HepG2 (cell line): ENCODE results near the gene ALB. TPM values are rescaled to one million over a fixed set of nuclear protein-coding genes. Genes with fewer than 3 reads are reported as not detected.

Source experiments
- CBFB ChIP-seq: sonication (generic); formaldehyde crosslinking; IDR thresholded peaks from 2 replicates; pipeline ENCODE4 v1.4.0; 2020; ENCODE audit warnings: missing genetic modification reagents
- GATA4 ChIP-seq: sonication (generic); IDR thresholded peaks from 2 replicates; pipeline ENCODE4 v1.6.1; 2016; ENCODE audit warnings: antibody characterized with exemption, low read depth, borderline replicate concordance
- MEIS2 ChIP-seq: sonication (generic); formaldehyde crosslinking; IDR thresholded peaks from 2 replicates; pipeline ENCODE4 v1.9.0; 2021; ENCODE audit warnings: mild to moderate bottlenecking, missing genetic modification reagents
- MLLT10 ChIP-seq: sonication (generic); formaldehyde crosslinking; IDR thresholded peaks from 2 replicates; pipeline ENCODE4 v1.4.0; 2020; ENCODE audit warnings: missing genetic modification reagents
- NCOA2 ChIP-seq: sonication (generic); formaldehyde crosslinking; IDR thresholded peaks from 2 replicates; pipeline ENCODE4 v1.8.0; 2022; ENCODE audit warnings: inconsistent platforms
- NR2C2 ChIP-seq: sonication (generic); formaldehyde crosslinking; IDR thresholded peaks from 2 replicates; pipeline ENCODE4 v1.4.0; 2020; ENCODE audit warnings: missing genetic modification reagents, mild to moderate bottlenecking, moderate library complexity, borderline replicate concordance
- NR2F1 ChIP-seq, 2 experiments: fragments of 450-650 bp in 1 of 2; formaldehyde crosslinking in 1 of 2; IDR thresholded peaks; 2 replicates each; pipeline versions ENCODE4 v1.5.0 to v1.6.1; 2016 to 2020; ENCODE audit warnings: mild to moderate bottlenecking in 1 of 2, missing compliant biosample characterization in 1 of 2, missing genetic modification reagents in 1 of 2, moderate library complexity in 1 of 2
- PAF1 ChIP-seq: IDR thresholded peaks from 2 replicates; pipeline ENCODE4 v1.6.1; 2016; ENCODE audit warnings: missing genetic modification reagents, missing compliant biosample characterization
- RXRB ChIP-seq: IDR thresholded peaks from 2 replicates; pipeline ENCODE4 v1.6.1; 2016; ENCODE audit warnings: borderline replicate concordance, missing genetic modification reagents, missing compliant biosample characterization
- SKI ChIP-seq: fragments of 450-650 bp; IDR thresholded peaks from one replicate; pipeline ENCODE4 v1.6.1; 2018; ENCODE audit warnings: mild to moderate bottlenecking; ENCODE audit not compliant: partially characterized antibody
- SMARCE1 ChIP-seq: fragments of 450-650 bp; IDR thresholded peaks from 2 replicates; pipeline ENCODE4 v1.6.1; 2017; ENCODE audit warnings: borderline replicate concordance
- SRSF4 ChIP-seq: fragments of 200-400 bp; formaldehyde crosslinking; IDR thresholded peaks from one replicate; pipeline ENCODE4 v1.6.1; 2018; ENCODE audit warnings: mild to moderate bottlenecking, low read depth, low read length, moderate library complexity; ENCODE audit not compliant: poor library complexity, severe bottlenecking
- TAF1 ChIP-seq: sonication (generic); formaldehyde crosslinking; IDR thresholded peaks from 2 replicates; pipeline ENCODE4 v1.4.0; 2020; ENCODE audit warnings: missing genetic modification reagents
- THYN1 ChIP-seq: sonication (generic); formaldehyde crosslinking; IDR thresholded peaks from 2 replicates; pipeline ENCODE4 v1.8.1; 2023; ENCODE audit warnings: low read depth, mild to moderate bottlenecking, moderate library complexity, missing genetic modification reagents, borderline replicate concordance
- TOE1 ChIP-seq: sonication (generic); formaldehyde crosslinking; IDR thresholded peaks from 2 replicates; pipeline ENCODE4 v1.4.0; 2020; ENCODE audit warnings: mild to moderate bottlenecking, missing genetic modification reagents
- ZNF124 ChIP-seq: sonication (generic); formaldehyde crosslinking; IDR thresholded peaks from 2 replicates; pipeline ENCODE4 v1.4.0; 2020; ENCODE audit warnings: missing genetic modification reagents
- ZNF234 ChIP-seq: sonication (generic); formaldehyde crosslinking; conservative IDR thresholded peaks from 2 replicates; pipeline ENCODE4 v1.5.1; 2020; ENCODE audit warnings: mild to moderate bottlenecking, missing genetic modification reagents
- ZNF343 ChIP-seq: sonication (generic); formaldehyde crosslinking; IDR thresholded peaks from 2 replicates; pipeline ENCODE4 v1.4.0; 2020; ENCODE audit warnings: mild to moderate bottlenecking, missing genetic modification reagents
- ZNF724P ChIP-seq: sonication (generic); formaldehyde crosslinking; IDR thresholded peaks from 2 replicates; pipeline ENCODE4 v1.8.0; 2022; ENCODE audit warnings: missing genetic modification reagents, borderline replicate concordance
- ZNF773 ChIP-seq: sonication (generic); formaldehyde crosslinking; IDR thresholded peaks from 2 replicates; pipeline ENCODE4 v1.4.0; 2020; ENCODE audit warnings: missing genetic modification reagents, borderline replicate concordance
- ZSCAN29 ChIP-seq: sonication (generic); formaldehyde crosslinking; conservative IDR thresholded peaks from 2 replicates; pipeline ENCODE4 v1.4.0; 2020; ENCODE audit warnings: mild to moderate bottlenecking, missing genetic modification reagents
- polyA plus RNA-seq, 8 experiments: library from polyadenylated mRNA; depleted of rRNA in 3 of 8; stranded (reverse) in 7 of 8; unstranded in 1 of 8; fragments of >200 nt; fragmentation: Illumina TruSeq in 4 of 8; extraction: Trizol in 4 of 8; gene quantifications; 2 replicates each; pipeline versions ENCODE4 v1.2.1 to v1.2.3, GENCODE V29; 2011 to 2016; ENCODE audit warnings: low read depth in 4 of 8, missing spikeins in 1 of 8, mixed read lengths in 1 of 8; ENCODE audit not compliant: insufficient read depth in 1 of 8
- total RNA-seq, 5 experiments: library from RNA; depleted of rRNA; stranded (reverse); fragments of >200 nt; fragmentation: Illumina TruSeq; extraction: Trizol; gene quantifications; 2 replicates each; pipeline ENCODE4 v1.2.3, GENCODE V29; 2016; ENCODE audit warnings: low read depth in 1 of 5
- TF ChIP-seq, protein P1 (sequence below): sonication (generic); formaldehyde crosslinking; IDR thresholded peaks from 2 replicates; pipeline ENCODE4 v1.4.0; 2020; ENCODE audit warnings: missing genetic modification reagents
- TF ChIP-seq, protein P2 (sequence below): IDR thresholded peaks from 2 replicates; pipeline ENCODE4 v1.6.1; 2016; ENCODE audit warnings: mild to moderate bottlenecking
- TF ChIP-seq, protein P3 (sequence below): sonication (generic); formaldehyde crosslinking; IDR thresholded peaks from 2 replicates; pipeline ENCODE4 v1.4.0; 2020; ENCODE audit warnings: mild to moderate bottlenecking, missing genetic modification reagents

The ALB gene
- total and polyA plus RNA-seq, 2 of the 13 experiments (the other 11 are each of a cell fraction or from before 2014, with no cell fraction given), result 22,259 to 22,625 TPM

DNA sequence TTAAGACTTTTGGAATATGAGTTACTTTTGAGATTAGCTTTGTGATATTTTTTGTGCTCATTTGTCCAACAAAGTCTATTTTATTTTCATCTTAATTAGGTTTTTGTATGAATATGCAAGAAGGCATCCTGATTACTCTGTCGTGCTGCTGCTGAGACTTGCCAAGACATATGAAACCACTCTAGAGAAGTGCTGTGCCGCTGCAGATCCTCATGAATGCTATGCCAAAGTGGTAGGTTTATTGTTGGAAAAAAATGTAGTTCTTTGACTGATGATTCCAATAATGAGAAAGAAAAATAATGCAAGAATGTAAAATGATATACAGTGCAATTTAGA lies 10.8 kb downstream of the ALB start (continued):
- TF ChIP-seq ZNF724P (CRISPR knock-in tag) (no peak), ZNF124 (CRISPR knock-in tag) (no peak), ZNF343 (CRISPR knock-in tag) (no peak), NR2F1 (CRISPR knock-in tag; IDR thresholded peaks at IDR 0.05) (no peak), GATA4 (no peak), ZNF773 (CRISPR knock-in tag) (no peak), PAF1 (CRISPR knock-in tag) (0 out of 2 replicates have a peak, but pooled peaks have one; percentile 31), SRSF4 (no peak), CBFB (no peak), THYN1 (CRISPR knock-in tag) (no peak), TOE1 (CRISPR knock-in tag) (0 out of 2 replicates have a peak, but pooled peaks have one; percentile 13), TAF1 (CRISPR knock-in tag) (peak; percentile 13; the same call in 1 of the 2 replicates), SKI (no peak), NCOA2 (CRISPR knock-in tag) (0 out of 2 replicates have a peak, but pooled peaks have one; percentile 18), SMARCE1 (no peak), NR2C2 (CRISPR knock-in tag) (no peak), RXRB (CRISPR knock-in tag) (no peak), ZNF234 (CRISPR knock-in tag) (0 out of 2 replicates have a peak, but pooled peaks have one; percentile 53), MLLT10 (0 out of 2 replicates have a peak, but pooled peaks have one; percentile 8), ZSCAN29 (CRISPR knock-in tag) (no peak), MEIS2 (CRISPR knock-in tag) (no peak)
- TF ChIP-seq, protein P1, sequence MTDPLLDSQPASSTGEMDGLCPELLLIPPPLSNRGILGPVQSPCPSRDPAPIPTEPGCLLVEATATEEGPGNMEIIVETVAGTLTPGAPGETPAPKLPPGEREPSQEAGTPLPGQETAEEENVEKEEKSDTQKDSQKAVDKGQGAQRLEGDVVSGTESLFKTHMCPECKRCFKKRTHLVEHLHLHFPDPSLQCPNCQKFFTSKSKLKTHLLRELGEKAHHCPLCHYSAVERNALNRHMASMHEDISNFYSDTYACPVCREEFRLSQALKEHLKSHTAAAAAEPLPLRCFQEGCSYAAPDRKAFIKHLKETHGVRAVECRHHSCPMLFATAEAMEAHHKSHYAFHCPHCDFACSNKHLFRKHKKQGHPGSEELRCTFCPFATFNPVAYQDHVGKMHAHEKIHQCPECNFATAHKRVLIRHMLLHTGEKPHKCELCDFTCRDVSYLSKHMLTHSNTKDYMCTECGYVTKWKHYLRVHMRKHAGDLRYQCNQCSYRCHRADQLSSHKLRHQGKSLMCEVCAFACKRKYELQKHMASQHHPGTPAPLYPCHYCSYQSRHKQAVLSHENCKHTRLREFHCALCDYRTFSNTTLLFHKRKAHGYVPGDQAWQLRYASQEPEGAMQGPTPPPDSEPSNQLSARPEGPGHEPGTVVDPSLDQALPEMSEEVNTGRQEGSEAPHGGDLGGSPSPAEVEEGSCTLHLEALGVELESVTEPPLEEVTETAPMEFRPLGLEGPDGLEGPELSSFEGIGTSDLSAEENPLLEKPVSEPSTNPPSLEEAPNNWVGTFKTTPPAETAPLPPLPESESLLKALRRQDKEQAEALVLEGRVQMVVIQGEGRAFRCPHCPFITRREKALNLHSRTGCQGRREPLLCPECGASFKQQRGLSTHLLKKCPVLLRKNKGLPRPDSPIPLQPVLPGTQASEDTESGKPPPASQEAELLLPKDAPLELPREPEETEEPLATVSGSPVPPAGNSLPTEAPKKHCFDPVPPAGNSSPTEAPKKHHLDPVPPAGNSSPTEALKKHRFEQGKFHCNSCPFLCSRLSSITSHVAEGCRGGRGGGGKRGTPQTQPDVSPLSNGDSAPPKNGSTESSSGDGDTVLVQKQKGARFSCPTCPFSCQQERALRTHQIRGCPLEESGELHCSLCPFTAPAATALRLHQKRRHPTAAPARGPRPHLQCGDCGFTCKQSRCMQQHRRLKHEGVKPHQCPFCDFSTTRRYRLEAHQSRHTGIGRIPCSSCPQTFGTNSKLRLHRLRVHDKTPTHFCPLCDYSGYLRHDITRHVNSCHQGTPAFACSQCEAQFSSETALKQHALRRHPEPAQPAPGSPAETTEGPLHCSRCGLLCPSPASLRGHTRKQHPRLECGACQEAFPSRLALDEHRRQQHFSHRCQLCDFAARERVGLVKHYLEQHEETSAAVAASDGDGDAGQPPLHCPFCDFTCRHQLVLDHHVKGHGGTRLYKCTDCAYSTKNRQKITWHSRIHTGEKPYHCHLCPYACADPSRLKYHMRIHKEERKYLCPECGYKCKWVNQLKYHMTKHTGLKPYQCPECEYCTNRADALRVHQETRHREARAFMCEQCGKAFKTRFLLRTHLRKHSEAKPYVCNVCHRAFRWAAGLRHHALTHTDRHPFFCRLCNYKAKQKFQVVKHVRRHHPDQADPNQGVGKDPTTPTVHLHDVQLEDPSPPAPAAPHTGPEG (CRISPR knock-in tag), result no peak
- TF ChIP-seq, protein P2, sequence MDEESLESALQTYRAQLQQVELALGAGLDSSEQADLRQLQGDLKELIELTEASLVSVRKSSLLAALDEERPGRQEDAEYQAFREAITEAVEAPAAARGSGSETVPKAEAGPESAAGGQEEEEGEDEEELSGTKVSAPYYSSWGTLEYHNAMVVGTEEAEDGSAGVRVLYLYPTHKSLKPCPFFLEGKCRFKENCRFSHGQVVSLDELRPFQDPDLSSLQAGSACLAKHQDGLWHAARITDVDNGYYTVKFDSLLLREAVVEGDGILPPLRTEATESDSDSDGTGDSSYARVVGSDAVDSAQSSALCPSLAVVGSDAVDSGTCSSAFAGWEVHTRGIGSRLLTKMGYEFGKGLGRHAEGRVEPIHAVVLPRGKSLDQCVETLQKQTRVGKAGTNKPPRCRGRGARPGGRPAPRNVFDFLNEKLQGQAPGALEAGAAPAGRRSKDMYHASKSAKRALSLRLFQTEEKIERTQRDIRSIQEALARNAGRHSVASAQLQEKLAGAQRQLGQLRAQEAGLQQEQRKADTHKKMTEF (CRISPR knock-in tag), result no peak
- TF ChIP-seq, protein P3, sequence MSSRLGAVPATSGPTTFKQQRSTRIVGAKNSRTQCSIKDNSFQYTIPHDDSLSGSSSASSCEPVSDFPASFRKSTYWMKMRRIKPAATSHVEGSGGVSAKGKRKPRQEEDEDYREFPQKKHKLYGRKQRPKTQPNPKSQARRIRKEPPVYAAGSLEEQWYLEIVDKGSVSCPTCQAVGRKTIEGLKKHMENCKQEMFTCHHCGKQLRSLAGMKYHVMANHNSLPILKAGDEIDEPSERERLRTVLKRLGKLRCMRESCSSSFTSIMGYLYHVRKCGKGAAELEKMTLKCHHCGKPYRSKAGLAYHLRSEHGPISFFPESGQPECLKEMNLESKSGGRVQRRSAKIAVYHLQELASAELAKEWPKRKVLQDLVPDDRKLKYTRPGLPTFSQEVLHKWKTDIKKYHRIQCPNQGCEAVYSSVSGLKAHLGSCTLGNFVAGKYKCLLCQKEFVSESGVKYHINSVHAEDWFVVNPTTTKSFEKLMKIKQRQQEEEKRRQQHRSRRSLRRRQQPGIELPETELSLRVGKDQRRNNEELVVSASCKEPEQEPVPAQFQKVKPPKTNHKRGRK (CRISPR knock-in tag), result no peak
